H9 (cell line): ENCODE results near the gene WRAP73. TPM values are rescaled to one million over a fixed set of nuclear protein-coding genes. Genes with fewer than 3 reads are reported as not detected.

Experiments used
- DNase-seq: peaks from one replicate; pipeline ENCODE4 v3.0.0-alpha.2; 2017
- H2AFZ ChIP-seq: one replicate; pipeline ENCODE4 v1.6.1; 2013; ENCODE audit warnings: mild to moderate bottlenecking, low read length, control low read depth, moderate library complexity
- H2AK5ac ChIP-seq: 2 replicates; pipeline ENCODE4 v1.6.1; 2013; ENCODE audit warnings: low read length, control low read depth, mixed read lengths; ENCODE audit not compliant: insufficient read length
- H2BK120ac ChIP-seq: one replicate; pipeline ENCODE4 v1.6.1; 2013; ENCODE audit warnings: low read depth, mild to moderate bottlenecking, low read length, control low read depth, inconsistent platforms; ENCODE audit not compliant: poor library complexity, severe bottlenecking
- H2BK12ac ChIP-seq: 2 replicates; pipeline ENCODE4 v1.6.1; 2013; ENCODE audit warnings: low read length, control low read depth, mixed read lengths, low read depth; ENCODE audit not compliant: insufficient read length
- H2BK15ac ChIP-seq: 2 replicates; pipeline ENCODE4 v1.6.1; 2013; ENCODE audit warnings: low read depth, low read length, control low read depth
- H2BK20ac ChIP-seq: one replicate; pipeline ENCODE4 v1.6.1; 2013; ENCODE audit warnings: low read depth, mild to moderate bottlenecking, low read length, control low read depth, inconsistent platforms; ENCODE audit not compliant: poor library complexity, severe bottlenecking
- H2BK5ac ChIP-seq: 2 replicates; pipeline ENCODE4 v1.6.1; 2013; ENCODE audit warnings: low read length, control low read depth, mixed read lengths; ENCODE audit not compliant: insufficient read length
- H3K14ac ChIP-seq: 2 replicates; pipeline ENCODE4 v1.6.1; 2013; ENCODE audit warnings: low read length, control low read depth; ENCODE audit not compliant: insufficient read depth
- H3K18ac ChIP-seq: 2 replicates; pipeline ENCODE4 v1.6.1; 2013; ENCODE audit warnings: low read depth, mild to moderate bottlenecking, mixed read lengths, low read length, control low read depth; ENCODE audit not compliant: insufficient read length
- H3K23ac ChIP-seq: 2 replicates; pipeline ENCODE4 v1.6.1; 2013; ENCODE audit warnings: low read length, control low read depth, mixed read lengths, low read depth; ENCODE audit not compliant: insufficient read length
- H3K23me2 ChIP-seq: 2 replicates; pipeline ENCODE4 v1.6.1; 2013; ENCODE audit warnings: low read depth, mild to moderate bottlenecking, mixed read lengths, low read length, control low read depth; ENCODE audit not compliant: insufficient read length, poor library complexity, severe bottlenecking
- H3K27ac ChIP-seq: 2 replicates; pipeline ENCODE4 v1.5.1; 2013; ENCODE audit warnings: low read length, control low read depth, mixed read lengths, low read depth; ENCODE audit not compliant: insufficient read length
- H3K27me3 ChIP-seq: 2 replicates; pipeline ENCODE4 v1.6.1; 2013; ENCODE audit warnings: low read length, control low read depth, inconsistent platforms; ENCODE audit not compliant: insufficient read depth
- H3K4ac ChIP-seq: 2 replicates; pipeline ENCODE4 v1.6.1; 2013; ENCODE audit warnings: low read depth, mild to moderate bottlenecking, control low read depth, inconsistent platforms, low read length, moderate library complexity
- H3K4me1 ChIP-seq: 2 replicates; pipeline ENCODE4 v1.6.1; 2013; ENCODE audit warnings: low read length, control low read depth, inconsistent platforms; ENCODE audit not compliant: insufficient read depth
- H3K4me2 ChIP-seq: 2 replicates; pipeline ENCODE4 v1.6.1; 2013; ENCODE audit warnings: low read length, control low read depth, mixed read lengths; ENCODE audit not compliant: insufficient read length, insufficient read depth
- H3K56ac ChIP-seq: 2 replicates; pipeline ENCODE4 v1.6.1; 2013; ENCODE audit warnings: low read depth, mild to moderate bottlenecking, mixed read lengths, low read length, control low read depth; ENCODE audit not compliant: insufficient read length
- H3K79me1 ChIP-seq: 2 replicates; pipeline ENCODE4 v1.6.1; 2013; ENCODE audit warnings: low read depth, mild to moderate bottlenecking, moderate library complexity, low read length, control low read depth, inconsistent platforms; ENCODE audit not compliant: insufficient read depth, poor library complexity, severe bottlenecking
- H3K79me2 ChIP-seq: 2 replicates; pipeline ENCODE4 v1.6.1; 2013; ENCODE audit warnings: low read length, control low read depth, inconsistent platforms; ENCODE audit not compliant: insufficient read depth
- H3K9ac ChIP-seq: 2 replicates; pipeline ENCODE4 v1.6.1; 2013; ENCODE audit warnings: low read length, control low read depth, mixed read lengths; ENCODE audit not compliant: insufficient read length; ENCODE audit errors: extremely low read depth
- H3K9me3 ChIP-seq: one replicate; pipeline ENCODE4 v1.6.1; 2013; ENCODE audit warnings: low read depth, low read length, inconsistent platforms; ENCODE audit not compliant: control insufficient read depth
- H3T11ph ChIP-seq: one replicate; pipeline ENCODE4 v1.6.1; 2013; ENCODE audit warnings: mild to moderate bottlenecking, low read length, control low read depth, inconsistent platforms
- H4K20me1 ChIP-seq: one replicate; pipeline ENCODE4 v1.6.1; 2013; ENCODE audit not compliant: control insufficient read depth, insufficient read length, insufficient read depth
- H4K5ac ChIP-seq: 2 replicates; pipeline ENCODE4 v1.6.1; 2013; ENCODE audit warnings: low read depth, mild to moderate bottlenecking, mixed read lengths, low read length, control low read depth; ENCODE audit not compliant: insufficient read length
- H4K8ac ChIP-seq: replicated peaks from 2 replicates; pipeline ENCODE4 v1.6.1; 2013; ENCODE audit warnings: low read length, control low read depth, mixed read lengths, low read depth; ENCODE audit not compliant: insufficient read length
- H4K91ac ChIP-seq: 2 replicates; pipeline ENCODE4 v1.6.1; 2013; ENCODE audit warnings: low read depth, mild to moderate bottlenecking, moderate library complexity, mixed read lengths, low read length, control low read depth; ENCODE audit not compliant: insufficient read length
- H3K27ac Mint-ChIP-seq, 3 experiments: 2 replicates in 2 of 3; 3 replicates in 1 of 3; pipeline ENCODE4 v1.8.0; 2020 to 2021; ENCODE audit warnings: mixed read lengths in 3 of 3, mild to moderate bottlenecking in 1 of 3, moderate library complexity in 1 of 3
- H3K27me3 Mint-ChIP-seq: 2 replicates; pipeline ENCODE4 v1.8.0; 2021; ENCODE audit warnings: low read depth, mild to moderate bottlenecking, moderate library complexity, mixed read lengths
- H3K36me3 Mint-ChIP-seq, 3 experiments: 2 replicates in 2 of 3; 3 replicates in 1 of 3; pipeline ENCODE4 v1.8.0; 2020 to 2021; ENCODE audit warnings: low read depth in 3 of 3, mixed read lengths in 3 of 3; ENCODE audit not compliant: insufficient read depth in 1 of 3
- H3K4me1 Mint-ChIP-seq, 2 experiments: 2 replicates each; pipeline ENCODE4 v1.8.0; 2020; ENCODE audit warnings: mixed read lengths in 2 of 2
- H3K4me3 Mint-ChIP-seq, 2 experiments: 2 replicates in 1 of 2; 3 replicates in 1 of 2; pipeline ENCODE4 v1.8.0; 2020 to 2021; ENCODE audit warnings: mild to moderate bottlenecking in 2 of 2, mixed read lengths in 2 of 2, moderate library complexity in 1 of 2
- H3K9me3 Mint-ChIP-seq, 2 experiments: 2 replicates in 1 of 2; 3 replicates in 1 of 2; pipeline ENCODE4 v1.8.0; 2020; ENCODE audit warnings: mild to moderate bottlenecking in 2 of 2, mixed read lengths in 2 of 2, moderate library complexity in 1 of 2
- CTCF ChIP-seq: fragments of 200-600 bp; sonication (generic); conservative IDR thresholded peaks from 3 replicates; pipeline ENCODE4 v1.8.0; 2021; ENCODE audit warnings: antibody characterized with exemption, mild to moderate bottlenecking
- WGBS: extraction: QIAGEN DNeasy Blood & Tissue Kit; methylation state at CpG from one replicate; pipeline ENCODE4 v1.1.7; 2013; ENCODE audit warnings: missing lambda C conversion rate, low lambda C conversion rate, mixed read lengths; ENCODE audit not compliant: insufficient read length; ENCODE audit errors: extremely low coverage; 5-methylcytosine and 5-hydroxymethylcytosine counted together
- total RNA-seq: library from RNA; stranded (reverse); gene quantifications from 2 replicates; pipeline ENCODE4 v1.2.1, GENCODE V29; 2021

Gene WRAP73
- total RNA-seq, 1 experiment from 2014 or later, result 28.4 TPM

- Mint-ChIP-seq H3K36me3 (peaks cover 4 to 58% (median 52%) of the 10 kb centered on the region in 3 experiments), H3K4me3 (no peak overlapping the region), H3K27ac (peak overlapping the region in 2 of 3 experiments; percentile 51 to 68; a peak in 1 of 7 replicates), H3K4me1 (peaks cover 4 to 18% of the 10 kb centered on the region in 2 experiments), H3K9me3 (no peaks in the 10 kb centered on the region), H3K27me3 (no peaks in the 10 kb centered on the region)
- Histone ChIP-seq H3K4me2 (no peak overlapping the region), H3K27me3 (no peaks in the 10 kb centered on the region), H2AFZ (no peak overlapping the region), H3K18ac (no peak overlapping the region), H2BK15ac (no peak overlapping the region), H2BK20ac (no peak overlapping the region), H2BK5ac (no peak overlapping the region), H2BK120ac (no peak overlapping the region), H3K9me3 (no peaks in the 10 kb centered on the region), H3K14ac (no peak overlapping the region; the same call in 1 of the 2 replicates), H4K8ac (no peak overlapping the region), H3K4me1 (no peaks in the 10 kb centered on the region), H4K20me1 (no peaks in the 10 kb centered on the region), H3T11ph (no peak overlapping the region), H3K4ac (no peak overlapping the region), H3K79me2 (no peaks in the 10 kb centered on the region), H3K9ac (no peak overlapping the region), H3K79me1 (no peaks in the 10 kb centered on the region), H3K27ac (no peak overlapping the region), H2BK12ac (no peak overlapping the region), H4K5ac (no peak overlapping the region), H3K56ac (no peak overlapping the region), H4K91ac (no peak overlapping the region), H3K23ac (no peak overlapping the region), H2AK5ac (no peak overlapping the region), H3K23me2 (no peaks in the 10 kb centered on the region)
- TF ChIP-seq CTCF, result no peak
- no peak for DNase-seq
- WGBS, result no CpG with 5 or more reads among the region's 9 CpGs
Measured at GRCh38 chr1:3630914-3631313, 19.0 kb downstream of the WRAP73 start.
